H1 (cell line): ENCODE measurements around the gene SYNDIG1. TPM values are rescaled to one million over a fixed set of nuclear protein-coding genes. Genes with fewer than 3 reads are reported as not detected.

ENCODE experiments used
- EZH2 ChIP-seq: fragments of 200-600 bp; sonication (generic); IDR thresholded peaks from 2 replicates; pipeline ENCODE4 v1.7.1; 2012; ENCODE audit warnings: low read depth, mild to moderate bottlenecking, moderate library complexity, low read length, inconsistent platforms; ENCODE audit not compliant: severe bottlenecking
- HDAC6 ChIP-seq: IDR thresholded peaks from one replicate; pipeline ENCODE4 v1.7.1; 2012; ENCODE audit warnings: low read depth, mild to moderate bottlenecking, inconsistent platforms, low read length, moderate library complexity
- SP2 ChIP-seq: IDR thresholded peaks from 2 replicates; pipeline ENCODE4 v1.6.1; 2012; ENCODE audit warnings: mild to moderate bottlenecking, low read length, inconsistent platforms
- SP4 ChIP-seq: IDR thresholded peaks from 2 replicates; pipeline ENCODE4 v1.6.1; 2012; ENCODE audit warnings: low read length, inconsistent platforms
- polyA plus RNA-seq, 7 experiments: library from polyadenylated mRNA; depleted of rRNA in 3 of 7; stranded (reverse) in 5 of 7; unstranded in 2 of 7; fragments of >200 nt in 5 of 7; fragments of 200-250 nt in 2 of 7; gene quantifications; 1 replicate in 5 of 7; 2 replicates in 1 of 7; 4 replicates in 1 of 7; pipeline versions ENCODE4 v1.2.1 to v1.2.3, GENCODE V29; 2011 to 2013; ENCODE audit warnings: missing spikeins in 2 of 7, mixed read lengths in 2 of 7
- total RNA-seq: library from RNA; stranded (reverse); fragmentation: NEBNext Ultra II Directional; extraction: Animal tissue kit (Norgen Biotek cat#: 25700); gene quantifications from 2 replicates; pipeline ENCODE4 v1.2.1, GENCODE V29; 2021

SYNDIG1 gene
- total and polyA plus RNA-seq, 2 of the 8 experiments (the other 6 are each of a cell fraction or from before 2014, with no cell fraction given), result 6.5 to 7.8 TPM

- TF ChIP-seq SP4 (no peak), SP2 (no peak), HDAC6 (no peak), EZH2 (no peak)
These were observed 149.8 kb downstream of the SYNDIG1 start (continued) for GRCh38 chr20:24619212-24619611.
